GM19395 (cell line): ENCODE measurements around the gene SNRPD2.
A peak's percentile ranks its signal among the peaks of the same experiment; 100 is the strongest.
"Not testable (repeated sequence)": the region's sequence is repeated elsewhere in the genome, so short reads cannot be mapped to it uniquely, and the experiment has no call there.

ENCODE experiments used
- ATAC-seq: cut with Tn5 transposase; IDR thresholded peaks from one replicate; pipeline ENCODE4 v1.9.1; 2021; ENCODE audit warnings: mild to moderate bottlenecking, moderate library complexity; ENCODE audit not compliant: unreplicated experiment

Gene SNRPD2

DNA sequence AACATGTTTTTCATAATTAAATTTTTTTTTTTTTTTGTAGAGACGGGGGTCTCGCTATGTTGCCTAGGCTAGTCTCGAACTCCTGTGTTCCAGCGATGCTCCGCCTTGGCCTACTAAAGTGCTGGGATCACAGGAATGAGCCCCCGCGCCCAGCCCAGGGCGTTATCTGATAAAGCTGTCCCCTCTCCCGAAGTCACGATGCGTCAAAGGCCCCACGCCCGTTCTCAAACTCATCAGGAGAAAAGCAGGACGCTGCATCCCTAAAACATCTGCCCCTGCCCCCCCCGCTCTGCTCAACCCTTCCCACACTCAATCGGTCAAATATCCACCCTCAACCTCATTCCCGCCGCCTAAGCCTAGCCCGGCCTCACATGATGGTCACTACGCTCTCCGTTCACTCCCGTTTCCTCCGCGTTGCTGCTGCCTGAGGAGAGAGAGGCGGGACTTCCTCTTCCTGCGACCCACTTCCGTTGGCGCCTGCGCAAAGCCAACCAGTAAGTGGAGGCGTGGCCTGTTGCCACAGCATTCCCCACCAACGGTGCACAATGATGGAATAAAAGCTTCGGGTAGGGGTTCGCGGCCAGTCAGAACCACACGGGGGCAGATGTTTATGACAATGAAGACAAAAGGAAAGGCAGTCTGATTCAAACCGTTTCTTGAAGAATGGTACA, at the start of gene SNRPD2:
Gene SNRPD2 (minus strand): TSS at position 438 of the 671 bp plus-strand sequence. CDS start 65 bp downstream, at position 373.
- peak; percentile 62 for ATAC-seq

GRCh38 chr19:45739498-45740439, 48.0 kb upstream of the SNRPD2 start:
- ATAC-seq = no peak

GRCh38 chr19:45733160-45733810, 41.5 kb upstream of the SNRPD2 start, which contains the start of gene MEIOSIN:
MEIOSIN (plus strand) TSS chr19:45733439; CDS start chr19:45735377, 1,938 bp downstream.
- ATAC-seq = no peak

DNA sequence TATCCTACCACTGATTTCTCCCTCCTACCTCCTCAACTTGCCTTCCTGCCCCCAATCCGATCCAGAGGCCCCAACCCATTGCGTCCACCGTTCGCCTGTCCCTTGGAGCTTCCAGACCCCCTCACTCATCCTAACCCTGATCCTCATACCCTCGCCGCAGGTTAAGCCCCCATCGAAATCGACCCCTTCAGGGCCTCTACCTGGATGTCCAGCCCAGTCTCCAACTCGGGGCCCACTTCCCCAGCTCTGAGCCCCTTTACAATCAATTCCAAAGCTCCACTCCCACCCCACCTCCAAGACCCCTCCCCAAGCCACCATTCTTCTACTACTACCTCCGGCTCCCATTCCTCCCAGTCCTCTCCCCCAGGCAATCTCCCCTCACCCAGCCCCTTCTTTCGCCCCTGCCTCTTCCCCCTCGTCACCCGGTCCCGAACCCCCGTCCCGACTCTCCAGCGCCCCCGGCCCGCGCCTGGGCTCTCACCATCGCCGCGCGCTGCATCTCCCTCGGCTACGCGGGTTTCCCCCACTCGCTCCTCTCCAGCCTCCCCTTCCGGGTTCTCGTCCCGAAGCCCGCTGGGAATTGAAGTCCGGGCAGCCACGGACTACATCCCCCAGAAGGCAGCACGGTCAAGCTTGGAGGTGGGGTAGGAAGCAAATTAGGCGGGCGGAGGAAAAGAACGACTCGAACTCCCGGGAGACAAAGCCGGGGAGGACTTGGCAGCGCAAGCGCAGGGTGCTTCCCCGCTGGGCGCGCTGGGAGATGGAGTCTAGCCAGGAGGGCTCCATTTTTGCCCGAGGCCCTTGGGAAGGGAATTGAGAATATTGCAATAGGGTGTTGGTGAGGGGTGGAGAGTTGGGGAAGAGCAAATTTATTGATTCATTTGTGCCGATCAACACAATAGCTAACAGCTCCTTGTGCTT, 38.9 kb upstream of the SNRPD2 start, which contains the start of gene FBXO46:
Gene FBXO46 (minus strand): TSS at position 529 of the 921 bp plus-strand sequence. CDS start 17,401 bp downstream, outside the sequence.
- peak; percentile 82 for ATAC-seq

- no peak for ATAC-seq
Observed at GRCh38 chr19:45729800-45730290, 38.1 kb upstream of the SNRPD2 start.

DNA sequence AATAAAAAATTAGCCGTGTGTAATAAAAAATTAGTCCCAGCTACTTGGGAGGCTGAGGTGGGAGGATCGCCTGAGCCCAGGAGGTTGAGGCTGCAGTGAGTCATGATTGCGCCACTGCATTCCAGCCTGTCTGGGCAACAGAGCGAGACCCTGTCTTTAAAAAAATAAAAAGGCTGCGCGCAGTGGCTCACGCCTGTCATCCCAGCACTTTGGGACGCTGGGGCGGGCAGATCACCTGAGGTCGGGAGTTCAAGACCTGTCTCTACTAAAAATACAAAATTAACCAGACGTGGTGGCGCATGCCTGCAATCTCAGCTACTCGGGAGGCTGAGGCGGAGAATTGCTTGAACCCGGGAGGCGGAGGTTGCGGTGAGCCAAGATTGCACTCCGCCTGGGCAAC, 36.9 kb upstream of the SNRPD2 start:
- not testable (repeated sequence) for ATAC-seq

DNA sequence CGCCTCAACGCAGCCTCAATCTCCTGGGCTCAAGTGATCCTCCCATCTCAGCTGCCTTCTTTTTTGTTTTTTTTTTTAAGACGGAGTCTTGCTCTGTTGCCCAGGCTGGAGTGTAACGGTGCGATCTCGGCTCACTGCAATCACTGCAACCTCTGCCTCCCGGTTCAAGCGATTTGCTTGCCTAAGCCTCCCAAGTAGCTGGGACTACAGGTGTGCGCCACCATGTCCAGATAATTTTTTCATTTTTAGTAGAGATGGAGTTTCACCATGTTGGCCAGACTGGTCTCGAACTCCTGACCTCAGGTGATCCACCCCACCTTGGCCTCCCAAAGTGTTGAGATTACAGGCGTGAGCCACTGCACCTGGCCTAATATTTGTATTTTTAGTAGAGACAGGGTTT, 28.3 kb upstream of the SNRPD2 start:
- ATAC-seq = not testable (repeated sequence)

DNA sequence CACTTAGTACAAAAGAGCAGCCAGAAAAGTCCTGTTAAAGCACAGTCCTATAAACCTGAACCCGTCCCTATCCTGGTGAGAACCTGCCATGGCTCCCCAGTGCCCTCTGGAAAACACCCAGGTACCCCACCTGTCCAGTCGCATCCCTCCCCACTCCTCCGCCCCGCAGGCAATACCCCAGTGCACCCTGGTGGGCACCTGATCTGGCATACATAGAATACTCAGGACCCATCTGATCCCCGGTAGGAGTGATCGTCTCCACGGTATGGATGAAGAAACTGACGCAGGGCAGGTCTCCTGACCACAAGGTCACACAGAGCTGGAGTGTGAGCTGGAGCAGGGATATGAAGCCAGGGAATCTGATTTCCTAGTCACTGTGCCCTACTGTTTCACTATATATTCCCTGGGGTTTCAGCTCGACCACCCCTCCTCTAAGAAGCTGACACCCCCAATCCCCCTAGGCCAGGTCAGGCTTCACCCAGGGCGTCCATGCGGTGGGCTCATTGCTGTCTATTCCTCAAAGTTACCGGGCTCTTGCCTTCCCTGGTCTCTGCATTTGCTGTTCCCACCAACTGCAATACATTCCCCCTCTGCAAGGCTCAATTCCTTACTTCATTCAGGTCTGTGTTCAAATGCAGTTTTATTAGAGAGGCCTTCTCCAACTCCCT, 26.4 kb upstream of the SNRPD2 start:
- no peak for ATAC-seq

- ATAC-seq = peak; percentile 95
Observed at GRCh38 chr19:45717131-45717982, 25.6 kb upstream of the SNRPD2 start.

DNA sequence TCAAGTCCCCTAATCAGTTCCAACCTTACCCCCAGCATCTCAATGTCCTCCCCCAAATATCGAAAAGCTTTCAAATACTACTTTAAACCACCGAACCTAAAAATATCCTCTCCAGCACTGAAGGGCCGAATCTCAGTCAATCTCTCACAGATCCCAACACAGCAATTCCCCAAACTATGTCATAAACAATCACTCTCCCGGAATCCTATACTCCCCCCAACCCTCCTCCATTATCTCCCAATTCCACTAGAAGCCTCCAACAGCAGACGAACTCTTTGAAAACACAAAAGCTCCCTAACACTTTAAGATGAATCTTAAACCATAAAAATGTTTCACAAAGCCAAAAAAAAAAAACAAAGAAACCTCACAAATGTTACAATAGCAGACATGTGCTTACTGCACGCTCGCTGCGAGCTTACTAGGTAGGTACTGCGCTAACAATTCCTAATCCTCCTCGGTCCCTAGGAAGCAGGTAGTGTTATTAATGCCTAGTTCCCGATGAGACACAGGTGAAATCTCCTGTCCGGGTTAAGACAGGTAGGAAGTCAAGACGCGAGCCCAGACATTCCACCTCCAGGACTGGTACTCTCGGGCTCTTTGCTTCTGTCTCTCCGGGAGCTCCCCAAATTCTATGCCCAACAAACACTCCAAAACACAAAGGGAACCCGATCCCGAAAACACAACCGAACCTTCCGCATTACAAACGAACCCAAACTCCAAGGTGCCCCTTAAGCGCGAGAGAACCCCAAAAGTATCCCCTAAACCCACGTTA, 24.8 kb upstream of the SNRPD2 start:
- no peak for ATAC-seq

DNA sequence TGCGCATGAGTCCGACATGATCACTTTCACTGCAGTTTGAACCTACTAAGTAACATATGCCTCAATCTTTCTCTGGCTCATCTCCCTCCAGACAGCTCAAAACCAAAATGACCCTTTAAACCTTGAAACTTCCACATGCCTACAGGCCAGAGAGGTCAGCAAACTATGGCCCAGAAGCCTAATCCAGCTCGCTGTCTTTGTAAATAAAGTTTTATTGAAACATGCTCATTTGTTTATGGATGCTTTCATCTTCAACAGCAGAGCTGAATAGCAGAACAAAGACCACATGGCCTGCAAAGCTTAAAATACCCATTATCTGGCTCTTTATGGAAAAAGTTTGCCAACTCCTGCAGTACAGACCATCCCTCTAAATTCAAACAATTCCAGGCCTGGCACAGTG, 23.4 kb upstream of the SNRPD2 start:
- no peak for ATAC-seq

- ATAC-seq = no peak
Observed at GRCh38 chr19:45713141-45713540, 21.4 kb upstream of the SNRPD2 start.

GRCh38 chr19:45712699-45713067, 20.9 kb upstream of the SNRPD2 start:
- no peak for ATAC-seq

DNA sequence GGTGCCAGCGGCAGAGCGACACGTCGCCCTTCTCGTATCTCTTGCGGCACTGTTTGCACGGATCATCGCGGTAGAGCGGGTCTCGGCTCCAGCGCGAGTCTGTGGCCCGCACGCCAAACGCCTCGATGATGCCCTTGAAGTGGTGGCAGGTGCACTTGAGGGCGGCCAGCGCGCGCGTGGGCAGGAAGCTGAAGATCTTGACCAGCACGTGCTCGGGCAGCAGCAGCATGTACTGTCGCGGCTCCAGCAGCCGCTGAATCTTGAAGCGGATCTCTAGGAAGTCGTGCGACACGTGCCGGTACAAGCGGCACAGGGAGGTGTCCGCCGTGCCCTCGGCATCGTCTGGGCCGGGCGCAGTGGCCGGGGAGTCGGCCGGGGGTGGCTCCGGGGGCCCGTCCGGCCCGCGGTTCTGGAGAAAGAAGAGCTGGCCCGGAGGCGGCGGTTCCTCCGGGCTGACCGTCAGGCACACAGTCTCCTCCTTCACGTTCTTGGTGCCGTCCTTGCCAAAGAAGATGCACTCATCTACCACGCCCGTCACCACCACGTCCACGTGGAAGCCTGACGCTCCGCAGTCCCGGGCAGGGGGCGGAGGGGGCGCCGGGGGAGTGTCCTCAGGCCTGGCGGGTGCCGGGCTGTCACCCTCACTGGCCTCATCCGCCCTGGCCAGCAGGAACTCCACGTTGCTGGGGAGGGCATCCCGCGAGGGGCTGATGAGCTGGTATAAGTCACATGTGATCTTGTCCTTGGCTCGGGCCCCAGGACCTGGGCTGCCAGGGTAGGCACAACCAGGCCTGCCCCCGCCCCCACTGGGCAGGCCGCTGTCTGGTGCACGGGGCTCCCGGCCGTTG, 20.3 kb upstream of the SNRPD2 start:
- ATAC-seq = no peak

GRCh38 chr19:45710356-45711130, 18.8 kb upstream of the SNRPD2 start:
- ATAC-seq = no peak
